NCI-H1694 (cell line): ENCODE measurements around the gene PAN3.
"Not testable (repeated sequence)": the region's sequence is repeated elsewhere in the genome, so short reads cannot be mapped to it uniquely, and the experiment has no call there.

ENCODE experiments used
- DNase-seq: peaks from one replicate; lab custom pipeline; 2025; lab: John Stamatoyannopoulos, UW

The PAN3 gene

DNA sequence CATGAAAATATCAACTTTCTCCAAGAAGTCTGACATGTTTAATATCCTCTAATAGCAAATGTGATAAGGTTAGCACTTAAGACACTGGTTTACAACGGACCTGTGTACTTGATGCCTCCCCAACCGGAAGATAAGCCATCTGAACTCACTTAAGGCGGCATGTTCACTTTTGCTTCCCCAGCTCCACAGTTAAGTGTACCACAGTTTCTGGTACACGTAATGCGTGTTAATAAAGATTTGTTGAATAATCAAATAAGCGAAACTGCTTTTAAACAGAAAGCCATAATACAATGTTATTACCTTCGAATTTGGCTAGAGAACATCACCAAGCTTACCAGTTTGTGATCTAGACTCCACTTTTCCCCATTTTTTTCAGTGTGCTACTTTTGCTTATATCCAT lies 1.4 kb upstream of the PAN3 start:
- no peak for DNase-seq

DNA sequence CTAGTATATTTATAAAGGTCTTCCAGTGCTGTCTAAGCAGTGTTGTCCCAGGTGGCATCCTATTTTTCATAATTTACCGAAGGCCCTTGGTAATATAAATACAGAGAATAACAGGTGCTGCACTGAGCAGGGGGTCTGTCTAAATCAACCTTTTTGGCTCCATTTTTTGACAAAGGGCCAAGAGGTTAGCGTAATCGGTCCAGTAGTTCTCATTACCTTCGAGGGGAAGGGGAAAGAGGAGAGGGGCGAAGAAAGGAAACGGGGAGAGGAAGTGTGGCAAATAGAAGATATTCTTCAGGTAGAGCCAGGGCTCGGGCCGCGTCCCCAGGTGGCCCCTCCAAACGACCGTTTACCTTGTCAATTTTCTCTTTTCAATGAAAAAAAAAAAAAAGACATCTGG lies 749 bp upstream of the PAN3 start:
- peak; percentile 44 for DNase-seq

DNA sequence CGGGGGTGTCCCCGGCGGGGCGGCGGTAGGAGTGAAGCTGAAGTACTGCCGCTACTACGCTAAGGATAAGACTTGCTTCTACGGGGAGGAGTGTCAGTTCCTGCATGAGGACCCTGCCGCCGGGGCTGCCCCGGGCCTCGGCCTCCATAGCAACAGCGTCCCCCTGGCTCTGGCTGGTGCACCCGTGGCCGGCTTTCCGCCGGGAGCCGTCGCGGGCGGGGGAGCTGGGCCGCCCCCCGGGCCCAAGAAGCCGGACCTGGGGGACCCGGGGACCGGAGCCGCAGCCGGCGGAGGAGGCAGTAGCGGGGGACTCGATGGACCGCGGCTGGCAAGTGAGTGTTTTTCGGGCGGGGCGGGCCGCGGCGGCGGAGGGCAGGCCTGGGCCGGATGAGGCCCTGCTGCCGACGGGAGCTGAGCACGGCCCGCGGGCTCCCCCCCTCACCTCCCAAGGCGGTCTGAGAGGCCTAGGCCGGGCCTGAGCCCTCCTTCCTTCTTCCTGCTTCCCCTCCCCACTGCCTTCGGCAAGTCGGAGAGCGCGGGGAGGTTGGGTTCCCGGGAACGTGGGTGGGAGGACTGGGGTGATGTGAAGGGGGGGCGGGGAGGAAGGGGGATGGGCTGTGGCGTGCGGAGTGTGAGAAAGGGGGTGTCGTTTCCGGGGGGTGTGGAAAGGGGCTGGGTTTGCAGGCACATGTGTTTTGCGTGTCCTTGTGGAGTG lies 568 bp downstream of the PAN3 start:
- DNase-seq = peak; percentile 14

DNA sequence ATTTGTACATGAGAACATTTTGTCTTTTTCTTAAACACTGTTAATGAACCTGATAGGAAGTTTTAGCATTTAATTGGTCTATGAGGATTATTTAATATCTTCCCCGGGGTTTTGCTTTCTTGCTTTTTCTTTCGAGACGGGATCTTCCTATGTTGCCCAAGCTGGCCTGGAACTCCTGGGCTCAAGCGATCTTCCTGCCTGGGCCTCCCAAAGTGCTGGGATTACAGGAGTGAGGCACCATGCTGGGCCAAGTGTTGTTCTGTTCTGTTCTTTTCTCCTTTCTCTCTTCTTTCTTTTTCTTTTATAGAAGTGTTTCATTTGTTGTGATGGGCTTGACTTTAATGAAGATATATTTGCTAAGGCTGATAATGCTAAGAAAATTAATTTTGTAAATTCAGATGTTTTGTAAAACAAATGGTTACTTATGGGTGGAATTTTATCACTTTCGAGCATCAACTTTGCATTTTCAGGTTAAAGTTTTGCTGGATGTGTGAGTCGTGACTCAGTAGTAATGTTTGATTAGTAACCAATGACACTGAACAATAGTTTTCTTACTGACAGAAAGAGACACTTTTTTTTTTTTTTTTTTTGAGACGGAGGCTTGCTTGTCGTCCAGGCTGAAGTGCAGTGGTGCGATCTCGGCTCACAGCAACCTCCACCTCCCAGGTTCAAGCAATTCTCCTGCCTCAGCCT lies 2.2 kb downstream of the PAN3 start:
- DNase-seq = no peak

DNA sequence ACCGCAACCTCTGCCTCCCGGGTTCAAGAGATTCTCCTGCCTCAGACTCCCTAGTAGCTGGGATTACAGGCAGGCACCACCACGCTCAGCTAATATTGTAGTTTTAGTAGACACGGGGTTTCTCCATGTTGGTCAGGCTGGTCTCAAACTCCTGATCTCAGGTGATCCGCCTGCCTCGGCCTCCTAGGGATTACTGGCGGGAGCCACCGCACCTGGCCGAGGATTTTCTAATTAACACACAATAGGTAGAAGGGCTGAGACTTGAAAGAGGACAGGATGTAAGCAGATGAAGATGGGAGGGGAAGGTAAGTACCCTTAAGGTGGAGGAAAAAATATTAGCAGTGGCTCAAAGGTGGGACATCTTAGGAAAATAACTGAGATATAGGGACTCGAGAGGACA lies 3.2 kb downstream of the PAN3 start:
- DNase-seq = not testable (repeated sequence)

DNA sequence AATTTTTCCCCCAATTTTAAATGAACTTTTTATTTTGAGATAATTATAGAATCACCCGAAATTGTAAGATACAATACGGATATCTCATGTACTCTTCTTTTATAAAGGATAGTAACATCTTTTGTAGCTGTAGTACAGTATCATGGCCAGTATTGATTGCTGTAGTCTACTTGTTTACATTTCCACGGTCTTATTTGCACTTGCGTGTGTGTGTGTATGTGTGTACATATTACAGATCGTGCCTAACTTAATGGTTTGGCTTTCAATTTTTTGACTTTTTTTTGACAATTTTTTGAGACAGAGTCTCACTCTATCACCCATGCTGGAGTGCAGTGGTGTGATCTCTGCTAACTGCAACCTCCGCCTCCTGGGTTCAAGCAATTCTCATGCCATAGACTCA lies 6.7 kb downstream of the PAN3 start:
- DNase-seq = no peak

DNA sequence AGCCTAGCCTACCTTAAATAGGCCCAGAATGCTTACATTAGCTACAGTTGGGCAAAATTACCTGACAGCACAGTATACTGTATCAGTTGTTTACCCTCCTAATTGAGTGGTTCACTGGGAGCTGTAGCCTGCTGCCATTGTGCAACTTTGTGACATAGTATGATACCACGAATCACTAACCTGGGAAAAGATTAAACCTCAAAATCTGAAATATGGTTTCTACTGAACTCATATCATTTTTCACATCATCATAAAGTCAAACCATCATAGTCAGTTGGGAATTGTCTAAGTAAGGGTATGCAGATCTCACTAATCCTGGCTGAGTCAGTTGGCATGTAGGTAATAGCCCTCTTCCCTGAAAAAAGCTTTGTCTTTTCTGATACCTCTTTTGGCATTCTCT lies 9.2 kb downstream of the PAN3 start:
- no peak for DNase-seq

DNA sequence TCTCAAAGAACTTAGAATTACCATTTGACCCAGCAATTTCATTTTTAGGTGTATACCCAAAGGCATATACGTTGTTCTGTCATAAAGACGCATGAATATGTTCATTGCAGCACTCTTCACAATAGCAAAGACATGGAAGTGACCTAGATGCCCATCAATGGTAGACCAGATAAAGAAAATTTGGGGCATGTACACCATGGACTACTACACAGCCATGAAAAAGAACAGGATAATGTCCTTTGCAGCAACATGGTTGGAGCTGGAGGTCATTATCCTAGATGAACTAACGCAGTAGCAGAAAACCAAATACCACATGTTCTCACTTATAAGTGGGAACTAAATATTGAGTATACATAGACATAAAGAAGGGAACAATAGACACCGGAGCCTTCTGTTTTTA lies 20.7 kb downstream of the PAN3 start:
- DNase-seq = no peak

DNA sequence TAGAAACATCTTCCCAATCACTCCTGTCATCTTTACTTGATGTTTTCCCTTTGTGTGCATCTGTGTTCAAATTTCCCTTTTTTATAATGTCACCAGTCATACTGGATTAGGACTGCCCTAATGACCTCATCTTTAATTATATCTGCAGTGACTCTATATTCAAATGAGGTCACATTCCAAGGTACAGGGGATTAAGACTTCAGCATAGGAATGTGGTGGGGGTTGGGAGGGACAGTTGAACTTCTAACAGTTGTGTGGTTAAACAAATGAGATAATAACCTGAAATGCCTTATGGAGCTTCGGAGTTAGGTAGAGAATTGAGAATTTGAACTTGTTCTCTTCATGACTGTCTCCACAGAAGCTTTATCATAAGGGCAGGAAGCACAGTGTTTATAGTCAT lies 23.0 kb downstream of the PAN3 start:
- no peak for DNase-seq

DNA sequence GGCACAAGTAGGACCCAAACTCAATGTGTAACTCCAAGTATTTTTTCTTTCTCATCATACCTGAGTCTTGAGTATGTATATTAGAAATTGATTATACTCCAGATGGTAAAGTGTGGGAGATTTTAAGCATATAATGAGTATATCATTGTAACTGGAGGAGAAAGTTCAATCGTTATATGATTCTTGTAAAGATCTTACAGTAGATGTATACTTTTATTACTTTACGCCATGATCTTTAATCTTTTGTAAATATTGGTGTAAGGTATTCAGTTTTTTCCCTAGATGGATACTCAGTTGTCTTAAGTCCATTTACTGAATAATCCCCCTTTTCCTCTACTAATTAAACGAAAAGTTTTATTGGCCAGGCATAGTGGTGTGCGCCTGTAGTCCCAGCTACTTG lies 25.2 kb downstream of the PAN3 start:
- DNase-seq = no peak

DNA sequence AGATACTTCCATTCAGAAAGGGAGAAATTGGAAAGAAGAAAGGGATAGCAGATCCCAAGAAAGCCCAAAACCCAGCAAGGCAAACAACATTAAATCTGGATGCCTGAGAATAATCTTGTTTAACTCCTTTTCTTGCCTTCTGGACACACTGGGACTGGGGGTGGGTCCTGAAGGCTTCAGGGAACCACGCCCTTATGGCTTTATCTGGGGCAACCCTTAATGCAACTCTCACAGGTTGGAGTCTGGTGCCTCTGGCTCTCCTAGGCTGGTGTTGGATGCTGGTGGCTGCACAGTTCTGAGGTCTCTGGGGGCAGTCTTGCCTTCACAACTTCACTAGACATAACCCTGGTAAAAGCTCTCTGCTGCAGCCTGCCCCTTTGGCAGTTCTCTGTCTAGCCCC lies 27.9 kb downstream of the PAN3 start:
- no peak for DNase-seq

DNA sequence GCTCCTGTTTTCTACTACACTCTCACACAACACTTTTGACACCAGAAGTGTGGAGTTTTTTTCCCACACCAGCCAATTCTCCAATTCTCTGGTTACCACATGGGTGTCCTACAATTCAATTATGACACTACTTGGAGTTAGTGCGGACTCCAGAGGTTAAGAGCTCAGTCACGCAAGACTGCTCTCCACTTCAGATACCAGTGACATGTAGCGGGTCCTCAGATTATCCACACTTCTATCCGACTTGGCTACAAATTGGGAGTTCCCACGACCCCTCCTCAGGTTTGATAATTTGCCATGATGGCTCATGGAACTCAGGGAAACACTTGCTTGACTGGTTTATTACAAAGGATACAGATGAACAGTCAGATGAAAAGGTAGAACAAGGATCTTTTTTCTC lies 32.9 kb downstream of the PAN3 start:
- DNase-seq = no peak

DNA sequence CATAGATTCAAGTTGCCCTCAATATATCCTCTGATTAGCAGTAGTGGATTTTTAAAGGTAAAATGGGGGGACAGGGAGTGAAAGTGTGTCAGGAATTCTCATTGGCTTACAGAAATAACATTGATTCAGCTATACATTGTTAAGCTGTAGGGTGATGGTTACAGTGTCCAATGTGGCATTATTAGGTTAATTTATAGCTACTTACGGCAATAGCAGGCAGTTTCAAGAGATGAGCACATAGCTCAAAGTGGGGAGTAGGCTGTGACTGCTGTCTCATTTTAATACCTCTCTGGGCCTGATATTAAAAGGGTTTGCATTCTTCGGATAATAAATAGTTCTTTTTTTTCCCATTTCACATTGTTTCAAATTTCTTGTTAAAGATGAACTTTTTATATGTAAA lies 34.6 kb downstream of the PAN3 start:
- DNase-seq = no peak

DNA sequence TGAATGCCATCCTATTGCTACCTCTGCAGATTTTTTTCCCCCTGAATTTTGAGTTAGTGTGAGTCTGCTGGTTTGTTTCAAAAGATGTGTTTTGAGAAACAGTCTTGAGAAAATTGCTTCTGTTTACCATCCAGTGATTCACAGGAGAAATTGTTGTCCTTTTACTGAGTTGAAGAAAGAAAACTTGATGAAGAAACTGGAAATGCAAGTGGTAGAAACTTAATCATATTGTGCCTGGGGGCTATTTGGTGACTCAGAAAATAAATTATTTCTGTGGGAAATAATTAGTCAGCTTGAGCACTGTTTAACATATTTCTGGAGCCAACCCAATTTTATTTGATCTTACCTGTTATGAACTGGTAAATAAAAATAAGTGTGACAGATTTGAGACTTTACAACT lies 35.4 kb downstream of the PAN3 start:
- DNase-seq = no peak

DNA sequence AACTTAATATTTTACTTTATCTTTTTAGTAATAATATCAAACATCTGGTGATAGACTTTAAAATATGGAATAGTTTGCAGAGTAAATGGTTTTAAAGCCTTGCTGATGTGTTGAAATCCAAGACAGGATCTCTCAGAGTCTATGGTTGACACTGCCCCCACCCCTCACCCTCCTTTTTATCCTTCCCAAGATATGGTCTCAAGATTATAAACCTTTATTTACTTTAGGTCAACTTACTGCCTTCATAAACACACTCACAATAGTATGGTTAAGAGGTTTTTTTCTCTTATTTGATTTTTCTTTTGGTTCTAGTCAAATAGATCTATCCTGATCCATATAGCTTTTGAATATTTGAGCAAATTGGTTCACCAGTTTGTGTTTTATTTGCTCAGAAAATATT lies 39.0 kb downstream of the PAN3 start:
- DNase-seq = no peak

DNA sequence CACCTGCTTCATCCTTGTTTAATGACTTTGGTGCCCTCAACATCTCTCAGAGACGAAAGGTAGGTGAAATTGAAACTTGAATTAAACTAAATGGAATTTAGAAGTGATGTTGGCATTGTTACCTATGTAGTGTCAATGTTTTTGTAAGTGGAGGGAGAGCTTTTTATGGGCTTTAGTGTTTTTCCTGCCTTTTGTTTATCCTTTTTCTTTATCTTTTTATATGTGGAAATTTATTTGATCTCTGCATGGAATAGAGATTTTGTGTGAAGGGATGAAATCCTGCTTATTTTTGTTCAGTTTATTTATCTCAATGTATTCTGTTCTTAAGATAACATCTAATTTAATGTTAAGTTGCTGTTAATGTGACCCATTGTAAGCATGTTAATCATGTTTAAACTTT lies 39.5 kb downstream of the PAN3 start:
- DNase-seq = no peak

DNA sequence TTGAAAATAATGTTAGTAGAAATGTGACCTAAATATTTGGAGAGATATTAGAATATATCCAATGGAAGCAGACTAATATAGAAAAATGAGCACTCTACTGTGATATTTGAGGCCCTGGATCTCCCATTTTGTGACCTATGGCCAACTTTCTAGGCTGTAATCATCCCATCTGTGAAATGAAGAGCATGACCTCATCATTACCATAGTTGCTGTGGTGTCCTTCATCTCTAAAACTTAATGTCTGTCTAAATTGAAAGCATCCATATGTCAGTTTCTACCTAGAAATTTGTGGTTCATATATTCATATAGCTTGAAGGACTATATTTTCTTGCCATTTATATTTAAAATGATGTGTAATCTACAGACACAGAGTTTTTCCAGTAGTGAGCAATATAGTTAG lies 41.6 kb downstream of the PAN3 start:
- no peak for DNase-seq

DNA sequence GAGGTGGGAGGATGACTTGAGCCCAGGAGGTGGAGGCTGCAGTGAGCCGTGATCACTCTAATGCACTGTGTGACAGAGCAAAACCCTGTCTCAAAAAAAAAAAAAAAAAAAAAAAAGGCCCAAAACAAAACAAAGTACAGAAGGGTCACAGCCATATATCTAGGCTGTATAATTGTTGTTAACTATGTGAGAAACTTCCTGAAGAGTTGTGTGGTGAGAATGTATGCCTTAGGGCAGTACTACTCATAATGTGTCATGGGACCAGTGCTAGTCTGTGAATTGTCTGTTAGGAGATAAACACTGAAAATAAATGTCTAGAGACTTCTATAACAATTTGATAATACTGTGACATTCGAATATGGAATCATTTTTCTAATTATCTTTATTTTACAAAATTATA lies 43.1 kb downstream of the PAN3 start:
- DNase-seq = no peak

DNA sequence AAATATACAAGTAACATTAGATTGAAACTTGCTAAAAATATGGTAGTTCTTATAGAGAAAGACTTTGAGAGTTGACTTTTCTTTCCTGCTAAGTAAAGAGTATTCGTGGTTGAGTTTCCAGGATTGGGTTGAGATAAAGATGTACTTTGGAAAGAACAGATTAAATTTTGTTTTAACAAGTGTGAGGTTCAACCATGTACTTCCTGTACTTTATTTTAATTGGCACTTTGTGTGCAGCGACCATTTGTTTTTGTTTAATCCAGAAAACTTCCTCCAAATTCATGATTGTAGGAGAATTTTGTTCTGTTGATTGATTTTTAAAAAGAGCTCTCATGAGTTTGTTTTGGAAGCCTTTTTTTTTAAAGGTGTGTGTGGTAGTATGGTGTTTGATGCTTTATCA lies 46.9 kb downstream of the PAN3 start:
- DNase-seq = no peak

DNA sequence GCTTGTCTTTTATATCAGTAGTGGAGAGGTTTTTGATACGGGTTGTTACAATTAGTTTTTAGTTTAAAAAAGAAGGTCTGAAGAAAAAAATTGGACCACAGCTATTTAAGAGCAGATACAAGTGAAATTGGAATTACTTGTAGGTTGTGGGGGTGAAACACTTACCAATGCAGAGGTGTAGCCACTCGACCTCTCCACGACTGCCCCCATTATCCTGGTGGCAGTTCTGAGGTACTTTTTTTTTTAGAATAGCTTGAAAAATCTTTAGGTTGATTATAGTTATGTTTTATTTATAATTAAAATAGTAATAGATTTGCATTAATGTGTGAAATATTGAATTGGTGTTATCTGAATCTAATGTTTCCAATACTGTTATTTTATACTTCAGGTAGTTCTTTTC lies 60.7 kb downstream of the PAN3 start:
- DNase-seq = no peak

DNA sequence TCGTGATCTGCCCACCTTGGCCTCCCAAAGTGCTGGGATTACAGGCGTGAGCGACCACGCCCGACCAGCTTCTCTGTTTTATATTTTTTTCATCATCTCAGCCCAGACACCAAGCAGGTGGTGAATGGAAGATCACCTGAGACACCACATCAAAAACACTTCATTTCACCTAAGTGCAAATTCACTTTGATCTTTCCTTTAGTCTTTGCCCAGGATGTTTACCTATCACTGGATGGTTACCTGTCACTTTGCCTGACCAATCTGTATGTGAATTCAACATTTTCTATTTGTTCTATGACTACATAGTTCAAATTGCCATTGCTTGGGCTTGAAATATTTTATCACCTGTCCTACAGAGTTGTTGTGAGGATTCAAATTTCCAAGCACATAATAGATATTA lies 65.7 kb downstream of the PAN3 start:
- DNase-seq = no peak

DNA sequence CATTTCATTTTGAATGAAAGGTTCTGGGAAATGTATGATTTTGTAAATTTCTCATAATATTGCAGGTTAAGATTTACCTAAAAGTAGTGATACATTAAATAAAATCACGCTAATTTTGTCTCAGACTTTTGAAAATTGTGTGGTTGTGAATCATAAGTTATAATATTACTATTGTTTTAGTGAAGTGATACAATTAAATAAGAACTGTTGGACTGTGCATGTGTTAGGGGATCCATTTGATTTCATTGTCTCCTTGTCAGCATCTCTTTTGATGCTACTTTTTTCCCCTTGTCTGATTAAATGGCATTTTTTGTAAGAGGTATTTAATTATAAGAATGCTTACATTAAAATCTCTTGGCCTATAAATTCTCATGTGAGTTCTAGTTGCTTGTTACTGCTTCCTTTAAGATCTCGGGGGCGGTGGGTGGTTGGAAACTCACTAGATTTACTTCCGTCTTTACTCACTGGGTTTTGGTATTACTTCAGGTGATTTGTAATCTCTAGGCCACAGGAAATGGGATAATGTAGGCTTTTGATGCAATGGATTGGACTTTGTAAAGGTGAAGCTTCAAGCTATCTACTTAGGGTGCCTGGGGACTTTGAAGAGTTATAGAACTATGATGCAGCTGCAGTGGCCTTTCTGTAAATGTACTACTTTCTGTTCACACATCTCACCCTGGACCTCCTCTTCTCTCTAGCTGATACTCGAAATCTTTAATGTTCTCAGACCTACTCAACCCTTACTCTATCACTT lies 66.5 kb downstream of the PAN3 start:
- DNase-seq = no peak

DNA sequence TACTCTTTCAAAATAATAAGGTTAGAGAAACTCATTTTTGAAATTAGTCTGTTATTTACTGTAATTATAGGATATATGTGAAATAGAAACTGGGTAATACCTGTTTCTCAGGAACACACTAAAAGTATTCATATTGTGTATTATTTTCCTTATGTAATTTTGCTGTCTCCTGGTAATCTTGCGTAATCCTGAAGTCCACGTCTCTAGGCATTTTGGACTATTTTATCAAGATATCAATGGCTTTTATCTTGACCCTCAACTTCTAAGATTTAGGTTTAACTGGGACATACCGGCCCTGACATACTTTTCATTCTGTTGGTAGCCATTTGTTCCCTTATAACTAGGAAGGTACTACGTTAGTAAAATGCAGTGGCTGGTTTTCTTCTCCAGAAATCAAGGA lies 80.3 kb downstream of the PAN3 start:
- DNase-seq = no peak
